Measurements from ENCODE around the gene ASH1L.
"Not testable (repeated sequence)": the region's sequence is repeated elsewhere in the genome, so short reads cannot be mapped to it uniquely, and the experiment has no call there.

ASH1L gene

DNA sequence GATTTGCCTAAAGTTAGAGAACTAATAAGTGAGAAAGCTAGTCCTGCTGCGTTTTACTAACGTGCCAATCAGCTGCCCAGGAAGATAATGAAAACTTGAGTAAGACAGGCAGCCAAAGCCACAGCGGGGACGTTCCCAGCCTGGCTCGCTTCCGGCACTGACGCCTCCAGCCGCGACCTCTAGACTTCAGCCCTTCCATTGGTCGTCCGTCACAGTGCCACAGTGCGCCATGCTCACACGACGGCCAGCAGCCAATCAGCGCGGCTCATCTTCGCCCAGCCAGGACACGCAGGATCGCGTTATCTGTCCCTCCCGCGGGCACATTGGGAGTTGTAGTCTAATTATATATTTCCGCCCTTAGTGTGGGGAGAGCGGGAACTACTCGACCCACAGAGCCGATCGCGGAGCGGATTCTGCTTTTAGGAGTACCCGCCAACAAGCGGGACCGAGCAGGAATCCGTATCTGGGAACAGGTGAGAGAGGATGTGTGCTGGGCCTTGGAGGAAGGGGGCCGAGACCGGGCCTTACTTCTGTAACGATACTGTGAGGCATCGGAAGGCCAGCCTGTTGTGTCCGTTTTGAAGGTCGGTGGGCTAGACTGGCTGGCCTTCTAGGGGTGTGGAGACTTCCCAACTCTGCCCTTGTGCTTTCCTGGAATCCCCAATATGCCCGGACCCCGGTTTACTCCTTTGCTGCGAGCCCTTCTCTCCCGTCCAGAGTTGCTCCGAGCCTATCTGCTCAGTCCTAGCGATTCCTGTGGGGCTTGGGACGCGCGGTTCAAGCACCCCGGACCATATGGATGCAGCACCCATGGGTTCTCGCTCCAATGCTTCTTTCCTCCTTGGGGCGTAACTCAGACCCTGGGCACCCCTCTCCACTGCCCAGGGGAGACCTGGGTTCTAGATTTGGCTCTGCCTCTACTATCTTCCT is 253.8 kb downstream of the ASH1L start, which contains the start of gene FDPS:
Gene FDPS (plus strand): TSS at position 374 of the 930 bp plus-strand sequence. CDS start 924 bp downstream, outside the sequence.
- peak; percentile 71 to 100 (median 98) for DNase-seq

DNA sequence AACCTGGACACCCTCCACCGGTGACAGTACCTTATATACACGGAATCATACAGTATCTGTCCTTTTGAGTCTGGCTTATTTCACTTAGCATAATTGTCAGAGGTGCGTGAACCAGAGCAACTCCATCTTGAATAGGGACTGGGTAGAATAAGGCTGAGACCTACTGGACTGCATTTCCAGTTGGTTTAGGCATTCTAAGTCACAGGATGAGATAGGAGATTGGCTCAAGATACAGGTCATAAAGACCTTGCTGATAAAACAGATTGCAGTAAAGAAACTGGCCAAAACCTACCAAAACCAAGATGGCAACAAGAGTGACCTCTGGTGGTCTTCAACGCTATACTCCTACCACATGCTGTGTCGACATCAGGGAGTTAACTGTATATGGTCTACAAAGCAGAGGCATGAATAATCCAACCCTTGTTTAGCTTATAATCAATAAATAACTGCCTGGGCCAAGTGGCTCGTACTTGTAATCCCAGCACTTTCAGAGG is 255.3 kb downstream of the ASH1L start:
- no peak for DNase-seq

DNA sequence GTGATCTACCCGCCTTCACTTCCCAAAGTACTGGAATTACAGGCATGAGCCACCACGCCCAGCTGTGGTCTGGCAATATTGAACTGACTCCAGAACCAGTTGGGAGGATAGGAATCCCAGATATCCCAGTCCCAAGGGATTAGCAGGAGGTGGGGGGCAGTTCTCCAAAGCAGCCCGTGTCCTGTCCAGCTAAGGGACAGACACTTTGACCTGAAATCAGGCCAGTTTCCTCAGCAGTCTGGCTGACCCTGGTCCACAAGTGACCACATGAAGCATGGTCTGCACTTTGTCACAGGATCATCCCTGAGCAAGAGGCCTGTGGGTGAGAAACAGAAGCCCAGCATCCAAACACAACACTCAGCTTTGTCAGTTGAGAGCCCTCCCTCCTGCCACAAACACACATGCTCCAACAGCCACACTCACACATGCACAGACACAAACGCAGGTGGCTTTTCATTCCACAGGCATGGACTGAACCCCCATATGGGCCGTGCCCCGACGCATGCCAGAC is 256.7 kb downstream of the ASH1L start:
- no peak for DNase-seq

DNA sequence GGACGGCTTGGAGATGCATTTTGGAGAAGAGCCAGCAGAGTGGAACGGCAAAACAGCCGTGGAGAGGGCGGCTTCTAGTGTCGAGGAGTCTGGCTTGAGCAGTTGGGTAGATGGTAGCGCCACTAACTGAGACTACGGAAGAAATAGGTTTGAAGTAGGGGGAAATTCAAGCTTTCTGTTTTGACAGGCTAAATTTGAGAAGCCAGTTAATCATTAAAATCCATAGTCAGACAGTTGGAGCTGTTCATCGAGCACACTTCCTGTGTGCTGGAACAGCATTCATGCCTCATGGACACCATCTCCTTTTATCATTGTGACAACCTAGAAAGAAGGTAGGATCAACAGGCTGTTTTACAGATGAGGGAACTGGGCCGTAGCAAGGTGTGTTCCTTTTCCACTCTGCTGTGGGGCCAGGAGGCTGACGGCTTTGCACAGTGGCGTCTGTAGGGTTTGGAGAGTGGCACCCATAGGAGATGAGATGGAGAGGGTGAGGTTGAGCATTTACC is 258.0 kb downstream of the ASH1L start:
- DNase-seq: no peak

DNA sequence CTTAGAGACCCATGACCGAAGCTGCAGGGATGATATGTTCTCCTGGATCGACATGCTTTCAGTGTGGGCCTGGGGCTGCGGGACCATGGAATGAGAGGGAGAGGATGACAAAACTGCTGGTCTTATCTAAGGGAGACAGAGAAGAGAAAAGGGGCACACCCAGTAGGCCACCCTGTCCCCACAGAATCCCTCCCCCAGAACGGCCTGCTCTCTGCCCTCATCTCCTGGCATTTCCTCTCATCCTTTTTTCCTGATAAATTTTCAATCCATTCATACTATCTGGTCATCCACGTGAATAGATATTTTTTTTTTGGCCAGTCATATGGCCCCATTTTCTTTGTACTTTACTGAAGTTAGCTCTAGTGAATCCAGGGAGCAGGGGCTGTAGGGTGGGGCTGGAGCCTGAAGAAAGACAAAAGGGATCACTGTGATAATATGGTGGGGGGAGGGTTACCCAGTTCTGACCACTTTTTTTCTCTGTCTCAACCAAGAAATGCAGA is 261.2 kb downstream of the ASH1L start, which contains the start of gene PKLR:
Gene PKLR (minus strand): TSS at position 97 of the 500 bp plus-strand sequence. CDS start 43 bp downstream, at position 54.
- DNase-seq: no peak

DNA sequence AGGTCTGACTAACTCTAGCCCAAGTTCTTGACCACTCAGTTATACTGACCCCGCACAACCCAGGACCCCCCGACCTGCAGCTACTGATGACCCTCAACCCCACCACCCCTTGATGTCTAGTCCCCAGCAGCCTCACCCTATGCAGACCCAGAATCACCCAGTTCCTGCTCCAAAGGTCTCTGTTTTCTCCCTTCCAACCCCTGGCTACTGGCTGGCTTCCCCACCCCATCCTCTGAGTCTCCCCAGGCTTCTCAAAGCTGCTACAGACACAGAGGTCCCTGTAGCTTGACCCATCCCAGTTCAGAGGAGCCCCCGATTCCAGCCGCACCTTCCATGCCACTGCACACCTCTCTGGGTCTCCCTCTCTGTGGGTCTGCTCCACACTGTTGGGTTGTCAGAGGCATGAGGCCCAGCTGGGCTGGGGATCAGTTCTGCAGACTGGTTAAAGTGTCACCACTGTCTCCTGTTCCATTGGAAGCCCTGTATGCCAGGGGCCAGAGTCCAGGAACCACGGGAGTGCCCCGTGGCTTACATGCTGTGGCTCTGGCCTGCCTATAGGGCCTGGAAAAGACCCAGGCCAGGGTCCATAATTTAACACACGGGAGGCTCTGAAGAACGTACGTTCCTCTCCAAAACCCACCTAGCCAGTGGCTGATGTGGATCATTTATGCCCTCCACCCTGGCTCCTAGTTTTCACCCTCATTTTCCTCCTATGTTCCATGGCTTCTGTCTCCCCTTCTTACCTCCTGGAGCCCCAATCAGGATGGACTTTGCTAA is 261.9 kb downstream of the ASH1L start:
- DNase-seq: no peak

DNA sequence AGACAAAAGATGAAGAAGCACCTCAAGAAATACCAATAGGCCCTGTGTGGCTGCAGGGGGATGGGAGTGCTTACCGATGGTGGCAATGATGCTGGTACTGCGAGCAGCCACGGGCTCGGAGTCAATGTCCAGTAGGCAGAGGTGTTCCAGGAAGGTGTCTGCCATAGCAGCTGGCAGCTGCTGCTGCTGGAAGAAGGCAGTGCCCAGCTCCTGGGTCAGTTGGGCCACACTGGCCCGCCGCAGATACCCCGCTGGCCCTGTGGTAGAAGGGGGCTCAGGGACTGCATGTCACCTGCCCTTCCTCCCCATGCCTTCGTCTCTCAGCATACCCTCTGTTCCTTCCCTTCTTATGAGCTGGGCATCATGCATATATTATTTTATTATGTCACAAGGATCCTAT is 262.6 kb downstream of the ASH1L start:
- no peak for DNase-seq

DNA sequence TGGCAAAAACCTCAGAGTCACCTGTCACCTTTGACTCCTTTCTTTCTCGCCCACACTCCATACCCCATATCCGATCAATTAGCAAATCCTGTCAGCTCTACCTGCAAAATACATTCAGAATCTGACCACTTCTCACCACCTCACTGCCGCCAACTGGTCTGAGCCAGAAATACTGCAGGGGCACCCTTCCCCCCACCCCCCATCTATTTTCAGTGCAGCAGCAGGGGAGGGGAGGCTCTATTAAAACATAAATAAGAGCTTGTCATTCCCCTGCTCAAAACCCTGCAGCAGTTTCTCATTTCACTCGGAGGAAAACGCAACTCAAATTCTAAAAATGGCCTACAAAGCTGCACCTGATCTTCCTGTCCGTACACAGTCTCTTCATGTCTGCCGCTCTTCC is 265.2 kb downstream of the ASH1L start:
- no peak for DNase-seq

DNA sequence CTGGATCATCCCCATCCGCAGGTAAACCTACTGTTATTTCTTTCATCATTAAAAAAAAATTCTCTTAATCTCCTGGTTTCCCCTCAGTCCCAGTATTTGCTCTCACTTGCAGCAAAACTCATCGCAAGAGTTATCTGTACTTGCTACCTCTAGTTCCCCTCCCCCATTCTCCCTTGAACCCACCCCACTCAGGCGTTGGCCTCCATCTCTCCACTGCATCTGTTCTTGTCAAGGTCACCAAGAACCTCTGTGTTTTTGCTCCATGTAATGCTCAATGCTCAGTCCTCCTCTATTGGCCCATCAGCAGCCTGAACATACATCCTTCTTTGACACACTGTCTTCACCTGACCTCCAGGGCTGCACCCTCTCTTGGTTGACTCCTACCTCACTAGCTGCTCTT is 265.9 kb downstream of the ASH1L start:
- no peak for DNase-seq

DNA sequence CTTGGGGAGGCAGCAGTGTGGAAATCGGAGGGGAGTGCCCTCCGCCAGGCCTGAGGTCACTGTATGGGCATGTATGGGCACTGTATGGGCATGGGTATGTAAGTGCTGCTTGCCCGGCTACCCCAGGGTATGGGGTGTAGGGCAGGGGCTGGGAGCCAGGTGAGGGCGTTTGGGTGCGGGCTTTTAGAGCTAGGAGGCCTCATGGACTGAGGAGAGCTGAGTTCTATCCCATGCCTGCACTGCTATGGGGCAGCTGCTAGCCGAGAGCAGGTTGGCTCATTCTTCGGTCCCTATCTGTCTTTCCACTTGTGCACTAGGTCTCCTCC is 266.7 kb downstream of the ASH1L start:
- no peak for DNase-seq

DNA sequence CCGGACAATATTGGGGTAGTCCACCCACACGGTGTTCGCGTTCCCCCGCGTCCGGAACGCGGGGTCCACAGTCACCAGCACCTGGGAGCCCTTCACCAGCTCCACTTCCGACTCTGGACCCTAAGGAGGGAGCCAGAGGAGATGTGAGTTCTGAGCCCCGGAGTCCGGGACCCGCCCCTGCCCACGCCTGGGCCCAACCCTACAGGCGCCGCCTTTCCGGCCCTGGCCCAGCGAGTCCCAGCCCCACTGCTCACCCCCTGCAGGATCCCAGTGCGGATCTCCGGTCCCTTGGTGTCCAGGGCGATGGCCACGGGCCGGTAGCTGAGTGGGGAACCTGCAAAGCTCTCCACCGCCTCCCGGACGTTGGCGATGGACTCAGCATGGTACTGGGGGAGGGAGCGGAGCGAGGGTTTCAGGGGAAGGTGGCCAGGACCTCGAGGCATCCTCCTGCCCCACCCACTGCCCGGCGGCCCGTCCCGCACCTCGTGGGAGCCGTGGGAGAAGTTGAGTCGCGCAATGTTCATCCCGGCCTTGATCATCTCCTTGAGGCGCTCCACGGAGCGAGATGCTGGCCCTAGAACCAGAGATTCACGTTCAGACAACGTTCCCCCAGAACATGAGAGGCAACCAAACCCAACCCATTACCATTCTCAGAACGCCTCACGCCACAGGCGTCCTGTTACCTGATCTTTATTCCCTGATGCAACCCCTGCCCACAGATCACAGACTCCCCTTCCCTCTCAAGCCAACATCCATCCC is 267.2 kb downstream of the ASH1L start:
- DNase-seq: no peak

DNA sequence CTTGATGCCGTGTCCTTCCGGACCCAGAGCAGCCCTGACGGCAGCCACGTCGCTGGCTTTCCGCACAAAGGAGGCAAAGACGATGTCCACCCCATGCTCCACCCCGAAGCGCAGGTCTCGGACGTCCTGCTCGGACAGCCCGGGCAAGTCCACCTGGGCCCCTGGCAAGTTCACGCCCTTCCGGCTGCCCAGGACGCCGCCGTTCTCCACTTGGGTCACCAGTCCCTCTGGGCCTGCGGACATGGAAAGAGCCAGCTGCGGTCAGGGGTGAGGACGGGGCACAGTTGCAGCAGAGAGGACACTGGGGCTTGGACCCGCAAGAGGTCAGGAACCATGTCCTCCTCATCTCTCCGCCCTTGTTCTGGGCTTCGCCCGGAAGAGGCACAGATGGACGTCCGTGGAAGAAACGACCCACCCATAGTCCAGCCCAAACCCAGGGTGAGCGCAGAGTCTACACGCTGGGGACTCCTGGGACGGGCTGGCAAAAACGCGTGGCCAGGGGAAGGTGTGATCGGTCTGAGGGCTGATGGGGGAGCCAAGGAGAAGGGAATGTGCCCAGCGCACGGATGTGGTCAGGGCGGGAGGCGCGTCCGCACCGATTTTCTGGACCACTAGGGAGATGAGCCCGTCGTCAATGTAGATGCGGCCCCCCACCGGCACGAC is 268.0 kb downstream of the ASH1L start:
- no peak for DNase-seq

DNA sequence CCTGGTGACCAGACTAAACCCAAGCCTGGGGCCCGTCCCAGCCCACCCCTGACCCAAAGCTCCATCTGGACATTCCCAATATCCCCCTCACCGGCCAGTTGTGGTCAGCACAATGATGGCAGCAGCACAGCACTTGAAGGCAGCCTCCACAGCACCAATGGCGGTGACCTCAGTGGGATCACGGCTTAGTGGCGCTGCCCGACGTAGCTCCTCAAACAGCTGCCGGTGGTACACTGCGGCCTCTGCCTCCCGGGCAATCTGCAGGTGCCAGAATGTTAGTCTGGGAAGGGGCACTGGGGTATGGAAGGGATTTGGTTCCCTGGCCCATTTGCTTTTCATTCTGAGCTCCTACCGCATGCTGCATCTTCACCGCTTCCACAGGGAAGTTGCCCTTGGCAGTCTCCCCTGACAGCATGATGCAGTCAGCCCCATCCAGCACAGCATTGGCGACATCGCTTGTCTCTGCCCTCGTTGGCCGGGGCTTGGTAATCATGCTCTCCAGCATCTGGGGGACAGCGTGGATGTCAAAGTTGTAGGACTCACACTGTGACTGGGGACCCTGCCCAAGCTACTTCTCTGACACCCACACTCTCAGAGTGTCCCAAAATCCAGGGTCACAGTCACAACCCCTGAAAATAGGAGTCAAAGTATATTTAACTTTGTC is 269.4 kb downstream of the ASH1L start:
- DNase-seq: no peak

DNA sequence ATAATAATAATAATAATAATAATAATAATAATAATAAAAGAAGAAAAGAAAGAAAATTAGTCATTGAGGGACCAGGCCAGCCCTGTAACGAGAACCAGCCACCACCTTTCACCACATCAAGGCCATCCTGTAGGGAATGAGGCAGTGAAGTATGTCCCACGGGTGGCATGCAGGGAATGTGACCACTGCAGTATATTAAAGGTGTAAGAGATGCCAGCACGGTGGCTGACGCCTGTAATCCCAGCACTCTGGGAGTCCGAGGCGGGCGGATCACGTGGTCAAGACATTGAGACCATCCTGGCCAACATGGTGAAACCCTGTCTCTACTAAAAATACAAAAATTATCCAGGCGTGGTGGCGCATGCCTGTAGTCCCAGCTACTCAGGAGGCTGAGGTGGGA is 271.6 kb downstream of the ASH1L start:
- not testable (repeated sequence) for DNase-seq

DNA sequence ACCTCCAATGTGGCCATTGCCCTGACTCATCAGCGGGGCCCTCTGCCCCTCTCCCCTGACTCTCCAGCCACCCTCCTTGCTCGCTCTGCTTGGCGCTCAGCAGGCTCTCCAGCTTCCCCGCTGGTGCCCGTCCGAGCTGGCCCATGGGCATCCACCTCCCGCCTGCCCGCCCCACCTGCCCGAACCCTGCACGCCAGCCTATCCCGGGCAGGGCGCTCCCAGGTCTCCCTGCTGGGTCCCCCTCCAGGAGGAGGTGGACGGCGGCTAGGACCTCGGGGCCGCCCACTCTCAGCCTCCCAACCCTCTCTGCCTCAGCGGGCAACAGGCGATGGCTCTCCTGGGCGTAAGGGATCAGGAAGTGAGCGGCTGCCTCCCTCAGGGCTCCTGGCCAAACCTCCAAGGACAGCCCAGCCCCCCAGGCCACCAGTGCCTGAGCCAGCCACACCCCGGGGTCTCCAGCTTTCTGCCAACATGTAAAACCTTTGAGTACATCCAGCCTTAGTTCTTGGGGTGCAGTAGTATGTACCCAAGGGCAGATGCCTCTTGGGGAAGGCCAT is 274.5 kb downstream of the ASH1L start:
- no peak for DNase-seq

DNA sequence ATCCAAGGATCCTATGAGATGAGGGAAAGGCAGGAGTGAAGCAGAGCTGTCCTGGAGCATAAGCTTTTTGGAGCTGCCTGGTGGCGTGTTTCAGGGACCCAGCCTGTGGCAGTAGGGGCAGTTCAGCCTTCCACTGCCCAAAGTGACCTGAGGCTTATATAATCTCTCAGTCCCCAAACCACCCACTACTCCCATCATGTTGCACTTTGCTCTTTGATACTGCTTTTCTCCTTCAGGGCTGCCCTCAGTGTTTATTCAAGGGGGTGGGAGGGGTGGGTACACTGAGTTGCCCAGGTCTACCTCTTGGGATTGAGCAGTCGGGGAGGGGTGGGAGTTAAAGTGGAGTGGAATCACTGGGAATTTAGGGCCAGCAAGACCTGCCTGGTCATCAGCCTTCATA is 276.1 kb downstream of the ASH1L start:
- no peak for DNase-seq

DNA sequence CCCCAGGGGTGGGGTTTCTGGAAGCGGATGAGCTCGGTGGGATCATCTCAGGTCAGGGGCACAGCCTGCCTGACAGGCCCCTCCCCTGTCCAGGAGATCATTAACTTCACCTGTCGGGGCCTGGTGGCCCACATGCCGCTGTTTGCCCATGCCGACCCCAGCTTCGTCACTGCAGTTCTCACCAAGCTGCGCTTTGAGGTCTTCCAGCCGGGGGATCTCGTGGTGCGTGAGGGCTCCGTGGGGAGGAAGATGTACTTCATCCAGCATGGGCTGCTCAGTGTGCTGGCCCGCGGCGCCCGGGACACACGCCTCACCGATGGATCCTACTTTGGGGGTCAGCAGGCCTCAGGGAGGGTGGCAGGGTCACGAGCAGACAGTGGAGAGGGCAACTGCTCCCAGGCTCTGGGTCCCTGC is 277.0 kb downstream of the ASH1L start:
- no peak for DNase-seq
